Adrenal gland (tissue), 5 donors: ENCODE data around the gene MYBBP1A.

ENCODE experiments used
- CTCF ChIP-seq, 6 experiments: fragments of 450-650 bp in 4 of 6; fragments of 200-600 bp in 2 of 6; sonication (generic) in 1 of 6; IDR thresholded peaks; 1 replicate in 5 of 6; 2 replicates in 1 of 6; pipeline versions ENCODE4 v1.5.1 to v1.8.0; 2016 to 2021; ENCODE audit warnings: antibody characterized with exemption in 6 of 6, mild to moderate bottlenecking in 2 of 6, moderate library complexity in 1 of 6
- POLR2A ChIP-seq, 2 donors: fragments of 450-650 bp; IDR thresholded peaks; one replicate each; pipeline ENCODE4 v1.6.1; 2017; ENCODE audit warnings: antibody characterized with exemption in 2 of 2, mild to moderate bottlenecking in 2 of 2, moderate library complexity in 1 of 2
- donor health status: DM: no; HTN: no; CAD: no.

GRCh38 chr17:4596636-4597380 lies 41.6 kb upstream of the MYBBP1A start:
- TF ChIP-seq POLR2A (IDR thresholded peaks at IDR 0.05) (no peak), CTCF (IDR thresholded peaks at IDR 0.05) (no peak)
